K562 (cell line): ENCODE data around the gene SLC16A4. TPM values are rescaled to one million over a fixed set of nuclear protein-coding genes. Genes with fewer than 3 reads are reported as not detected.

ENCODE experiments used
- ADNP ChIP-seq: fragments of 200-800 bp; sonication (Bioruptor generic); IDR thresholded peaks from 2 replicates; pipeline ENCODE4 v1.6.1; 2016; ENCODE audit warnings: missing genetic modification characterization, missing compliant biosample characterization
- HNRNPH1 ChIP-seq: fragments of 200-400 bp; formaldehyde crosslinking; optimal IDR thresholded peaks from 2 replicates; pipeline ENCODE3; 2017; ENCODE audit warnings: low read depth, mild to moderate bottlenecking, low read length, moderate library complexity
- MAFF ChIP-seq: IDR thresholded peaks from 2 replicates; pipeline ENCODE4 v1.6.1; 2012; ENCODE audit warnings: low read length, improper control_type of control experiment
- MTA3 ChIP-seq: fragments of 450-650 bp; formaldehyde crosslinking; IDR thresholded peaks from 2 replicates; pipeline ENCODE4 v1.6.1; 2017; ENCODE audit warnings: mild to moderate bottlenecking, borderline replicate concordance
- TAF7 ChIP-seq: fragments of 450-650 bp; IDR thresholded peaks from 2 replicates; pipeline ENCODE4 v1.6.1; 2016; ENCODE audit warnings: missing genetic modification characterization, missing compliant biosample characterization
- XRCC3 ChIP-seq: fragments of 450-650 bp; IDR thresholded peaks from 2 replicates; pipeline ENCODE4 v1.6.1; 2017; ENCODE audit warnings: mild to moderate bottlenecking, moderate library complexity
- ZNF217 ChIP-seq: sonication (generic); formaldehyde crosslinking; IDR thresholded peaks from 2 replicates; pipeline ENCODE4 v1.8.0; 2022; ENCODE audit warnings: mild to moderate bottlenecking, missing genetic modification reagents
- ZNF75A ChIP-seq: fragments of 450-650 bp; formaldehyde crosslinking; IDR thresholded peaks from 2 replicates; pipeline ENCODE4 v1.4.0; 2020; ENCODE audit warnings: mild to moderate bottlenecking
- polyA plus RNA-seq, 8 experiments: library from polyadenylated mRNA; depleted of rRNA in 4 of 8; stranded (reverse) in 5 of 8; unstranded in 3 of 8; fragments of >200 nt; fragmentation: Nextera tagmentation in 2 of 8; fragmentation: Illumina TruSeq in 1 of 8; extraction: Ambion mirVana in 2 of 8; extraction: Trizol in 1 of 8; gene quantifications; 2 replicates each; pipeline versions ENCODE4 v1.2.1 to v1.2.3, GENCODE V29; 2011 to 2014; ENCODE audit warnings: inconsistent platforms in 1 of 8, missing spikeins in 1 of 8
- total RNA-seq, 7 experiments: library from RNA; depleted of rRNA in 6 of 7; stranded (reverse); fragments of >200 nt in 6 of 7; fragmentation: Illumina TruSeq in 2 of 7; extraction: Trizol in 2 of 7; gene quantifications; 2 replicates each; pipeline versions ENCODE4 v1.2.1 to v1.2.3, GENCODE V29; 2011 to 2021; ENCODE audit warnings: low replicate concordance in 1 of 7
- TF ChIP-seq, protein P1 (sequence below): fragments of 200-400 bp; formaldehyde crosslinking; IDR thresholded peaks from 2 replicates; pipeline ENCODE4 v1.6.1; 2017; ENCODE audit warnings: mild to moderate bottlenecking, low read depth, low read length, moderate library complexity
- TF ChIP-seq, protein P2 (sequence below), 2 experiments: IDR thresholded peaks; 2 replicates each; pipeline ENCODE4 v1.6.1; 2012; ENCODE audit warnings: improper control_type of control experiment in 2 of 2, low read depth in 2 of 2, low read length in 2 of 2, borderline replicate concordance in 1 of 2
- TF ChIP-seq, protein P3 (sequence below): fragments of 450-650 bp; IDR thresholded peaks from 2 replicates; pipeline ENCODE4 v1.7.1; 2018; ENCODE audit warnings: mild to moderate bottlenecking, low read depth; ENCODE audit not compliant: partially characterized antibody
- TF ChIP-seq, protein P4 (sequence below): fragments of 200-800 bp; sonication (Bioruptor generic); IDR thresholded peaks from 2 replicates; pipeline ENCODE4 v1.6.1; 2016; ENCODE audit warnings: missing genetic modification characterization, missing compliant biosample characterization

SLC16A4 gene
- total and polyA plus RNA-seq, 9 of the 15 experiments (the other 6 are each of a cell fraction or from before 2014, with no cell fraction given), result 0.04 to 0.31 (median 0.18) TPM; not detected in 1

DNA sequence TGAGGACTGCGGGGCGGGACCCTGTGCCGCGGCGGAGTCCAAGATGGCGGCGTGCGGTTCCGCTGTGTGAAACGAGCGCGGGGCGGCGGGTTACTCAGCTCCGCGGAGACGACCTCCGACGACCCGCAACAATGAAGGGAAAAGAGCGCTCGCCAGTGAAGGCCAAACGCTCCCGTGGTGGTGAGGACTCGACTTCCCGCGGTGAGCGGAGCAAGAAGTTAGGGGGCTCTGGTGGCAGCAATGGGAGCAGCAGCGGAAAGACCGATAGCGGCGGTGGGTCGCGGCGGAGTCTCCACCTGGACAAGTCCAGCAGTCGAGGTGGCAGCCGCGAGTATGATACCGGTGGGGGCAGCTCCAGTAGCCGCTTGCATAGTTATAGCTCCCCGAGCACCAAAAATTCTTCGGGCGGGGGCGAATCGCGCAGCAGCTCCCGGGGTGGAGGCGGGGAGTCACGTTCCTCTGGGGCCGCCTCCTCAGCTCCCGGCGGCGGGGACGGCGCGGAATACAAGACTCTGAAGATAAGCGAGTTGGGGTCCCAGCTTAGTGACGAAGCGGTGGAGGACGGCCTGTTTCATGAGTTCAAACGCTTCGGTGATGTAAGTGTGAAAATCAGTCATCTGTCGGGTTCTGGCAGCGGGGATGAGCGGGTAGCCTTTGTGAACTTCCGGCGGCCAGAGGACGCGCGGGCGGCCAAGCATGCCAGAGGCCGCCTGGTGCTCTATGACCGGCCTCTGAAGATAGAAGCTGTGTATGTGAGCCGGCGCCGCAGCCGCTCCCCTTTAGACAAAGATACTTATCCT lies 51.2 kb downstream of the SLC16A4 start (continued):
- TF ChIP-seq, protein P1, sequence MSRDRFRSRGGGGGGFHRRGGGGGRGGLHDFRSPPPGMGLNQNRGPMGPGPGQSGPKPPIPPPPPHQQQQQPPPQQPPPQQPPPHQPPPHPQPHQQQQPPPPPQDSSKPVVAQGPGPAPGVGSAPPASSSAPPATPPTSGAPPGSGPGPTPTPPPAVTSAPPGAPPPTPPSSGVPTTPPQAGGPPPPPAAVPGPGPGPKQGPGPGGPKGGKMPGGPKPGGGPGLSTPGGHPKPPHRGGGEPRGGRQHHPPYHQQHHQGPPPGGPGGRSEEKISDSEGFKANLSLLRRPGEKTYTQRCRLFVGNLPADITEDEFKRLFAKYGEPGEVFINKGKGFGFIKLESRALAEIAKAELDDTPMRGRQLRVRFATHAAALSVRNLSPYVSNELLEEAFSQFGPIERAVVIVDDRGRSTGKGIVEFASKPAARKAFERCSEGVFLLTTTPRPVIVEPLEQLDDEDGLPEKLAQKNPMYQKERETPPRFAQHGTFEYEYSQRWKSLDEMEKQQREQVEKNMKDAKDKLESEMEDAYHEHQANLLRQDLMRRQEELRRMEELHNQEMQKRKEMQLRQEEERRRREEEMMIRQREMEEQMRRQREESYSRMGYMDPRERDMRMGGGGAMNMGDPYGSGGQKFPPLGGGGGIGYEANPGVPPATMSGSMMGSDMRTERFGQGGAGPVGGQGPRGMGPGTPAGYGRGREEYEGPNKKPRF, result no peak
- TF ChIP-seq ADNP (tag) (no peak), HNRNPH1 (no peak), ZNF75A (CRISPR knock-in tag) (no peak), TAF7 (tag) (peak; percentile 99), MAFF (no peak), MTA3 (peak; percentile 91; the same call in 1 of the 2 replicates), XRCC3 (no peak), ZNF217 (no peak)
- TF ChIP-seq, protein P2, sequence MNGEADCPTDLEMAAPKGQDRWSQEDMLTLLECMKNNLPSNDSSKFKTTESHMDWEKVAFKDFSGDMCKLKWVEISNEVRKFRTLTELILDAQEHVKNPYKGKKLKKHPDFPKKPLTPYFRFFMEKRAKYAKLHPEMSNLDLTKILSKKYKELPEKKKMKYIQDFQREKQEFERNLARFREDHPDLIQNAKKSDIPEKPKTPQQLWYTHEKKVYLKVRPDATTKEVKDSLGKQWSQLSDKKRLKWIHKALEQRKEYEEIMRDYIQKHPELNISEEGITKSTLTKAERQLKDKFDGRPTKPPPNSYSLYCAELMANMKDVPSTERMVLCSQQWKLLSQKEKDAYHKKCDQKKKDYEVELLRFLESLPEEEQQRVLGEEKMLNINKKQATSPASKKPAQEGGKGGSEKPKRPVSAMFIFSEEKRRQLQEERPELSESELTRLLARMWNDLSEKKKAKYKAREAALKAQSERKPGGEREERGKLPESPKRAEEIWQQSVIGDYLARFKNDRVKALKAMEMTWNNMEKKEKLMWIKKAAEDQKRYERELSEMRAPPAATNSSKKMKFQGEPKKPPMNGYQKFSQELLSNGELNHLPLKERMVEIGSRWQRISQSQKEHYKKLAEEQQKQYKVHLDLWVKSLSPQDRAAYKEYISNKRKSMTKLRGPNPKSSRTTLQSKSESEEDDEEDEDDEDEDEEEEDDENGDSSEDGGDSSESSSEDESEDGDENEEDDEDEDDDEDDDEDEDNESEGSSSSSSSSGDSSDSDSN (IDR thresholded peaks at IDR 0.05; ENCODE audit: borderline replicate concordance in 1 of 2, low read depth in 2 of 2, low read length in 2 of 2), result peak in 1 of 2 experiments; percentile 43; a peak in 1 of 4 replicates
- TF ChIP-seq, protein P3, sequence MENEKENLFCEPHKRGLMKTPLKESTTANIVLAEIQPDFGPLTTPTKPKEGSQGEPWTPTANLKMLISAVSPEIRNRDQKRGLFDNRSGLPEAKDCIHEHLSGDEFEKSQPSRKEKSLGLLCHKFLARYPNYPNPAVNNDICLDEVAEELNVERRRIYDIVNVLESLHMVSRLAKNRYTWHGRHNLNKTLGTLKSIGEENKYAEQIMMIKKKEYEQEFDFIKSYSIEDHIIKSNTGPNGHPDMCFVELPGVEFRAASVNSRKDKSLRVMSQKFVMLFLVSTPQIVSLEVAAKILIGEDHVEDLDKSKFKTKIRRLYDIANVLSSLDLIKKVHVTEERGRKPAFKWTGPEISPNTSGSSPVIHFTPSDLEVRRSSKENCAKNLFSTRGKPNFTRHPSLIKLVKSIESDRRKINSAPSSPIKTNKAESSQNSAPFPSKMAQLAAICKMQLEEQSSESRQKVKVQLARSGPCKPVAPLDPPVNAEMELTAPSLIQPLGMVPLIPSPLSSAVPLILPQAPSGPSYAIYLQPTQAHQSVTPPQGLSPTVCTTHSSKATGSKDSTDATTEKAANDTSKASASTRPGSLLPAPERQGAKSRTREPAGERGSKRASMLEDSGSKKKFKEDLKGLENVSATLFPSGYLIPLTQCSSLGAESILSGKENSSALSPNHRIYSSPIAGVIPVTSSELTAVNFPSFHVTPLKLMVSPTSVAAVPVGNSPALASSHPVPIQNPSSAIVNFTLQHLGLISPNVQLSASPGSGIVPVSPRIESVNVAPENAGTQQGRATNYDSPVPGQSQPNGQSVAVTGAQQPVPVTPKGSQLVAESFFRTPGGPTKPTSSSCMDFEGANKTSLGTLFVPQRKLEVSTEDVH, result no peak
- TF ChIP-seq, protein P4, sequence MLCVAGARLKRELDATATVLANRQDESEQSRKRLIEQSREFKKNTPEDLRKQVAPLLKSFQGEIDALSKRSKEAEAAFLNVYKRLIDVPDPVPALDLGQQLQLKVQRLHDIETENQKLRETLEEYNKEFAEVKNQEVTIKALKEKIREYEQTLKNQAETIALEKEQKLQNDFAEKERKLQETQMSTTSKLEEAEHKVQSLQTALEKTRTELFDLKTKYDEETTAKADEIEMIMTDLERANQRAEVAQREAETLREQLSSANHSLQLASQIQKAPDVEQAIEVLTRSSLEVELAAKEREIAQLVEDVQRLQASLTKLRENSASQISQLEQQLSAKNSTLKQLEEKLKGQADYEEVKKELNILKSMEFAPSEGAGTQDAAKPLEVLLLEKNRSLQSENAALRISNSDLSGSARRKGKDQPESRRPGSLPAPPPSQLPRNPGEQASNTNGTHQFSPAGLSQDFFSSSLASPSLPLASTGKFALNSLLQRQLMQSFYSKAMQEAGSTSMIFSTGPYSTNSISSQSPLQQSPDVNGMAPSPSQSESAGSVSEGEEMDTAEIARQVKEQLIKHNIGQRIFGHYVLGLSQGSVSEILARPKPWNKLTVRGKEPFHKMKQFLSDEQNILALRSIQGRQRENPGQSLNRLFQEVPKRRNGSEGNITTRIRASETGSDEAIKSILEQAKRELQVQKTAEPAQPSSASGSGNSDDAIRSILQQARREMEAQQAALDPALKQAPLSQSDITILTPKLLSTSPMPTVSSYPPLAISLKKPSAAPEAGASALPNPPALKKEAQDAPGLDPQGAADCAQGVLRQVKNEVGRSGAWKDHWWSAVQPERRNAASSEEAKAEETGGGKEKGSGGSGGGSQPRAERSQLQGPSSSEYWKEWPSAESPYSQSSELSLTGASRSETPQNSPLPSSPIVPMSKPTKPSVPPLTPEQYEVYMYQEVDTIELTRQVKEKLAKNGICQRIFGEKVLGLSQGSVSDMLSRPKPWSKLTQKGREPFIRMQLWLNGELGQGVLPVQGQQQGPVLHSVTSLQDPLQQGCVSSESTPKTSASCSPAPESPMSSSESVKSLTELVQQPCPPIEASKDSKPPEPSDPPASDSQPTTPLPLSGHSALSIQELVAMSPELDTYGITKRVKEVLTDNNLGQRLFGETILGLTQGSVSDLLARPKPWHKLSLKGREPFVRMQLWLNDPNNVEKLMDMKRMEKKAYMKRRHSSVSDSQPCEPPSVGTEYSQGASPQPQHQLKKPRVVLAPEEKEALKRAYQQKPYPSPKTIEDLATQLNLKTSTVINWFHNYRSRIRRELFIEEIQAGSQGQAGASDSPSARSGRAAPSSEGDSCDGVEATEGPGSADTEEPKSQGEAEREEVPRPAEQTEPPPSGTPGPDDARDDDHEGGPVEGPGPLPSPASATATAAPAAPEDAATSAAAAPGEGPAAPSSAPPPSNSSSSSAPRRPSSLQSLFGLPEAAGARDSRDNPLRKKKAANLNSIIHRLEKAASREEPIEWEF (CRISPR knock-in tag), result no peak
